DMS53 treated with DMSO at 0.1 percent for 48 hours (cell line): ENCODE measurements around the gene ZNF480.
A peak's percentile ranks its signal among the peaks of the same experiment; 100 is the strongest.
"Not testable (repeated sequence)": the region's sequence is repeated elsewhere in the genome, so short reads cannot be mapped to it uniquely, and the experiment has no call there.

Experiments used
- DNase-seq: peaks from one replicate; lab custom pipeline; 2025; ENCODE audit not compliant: unreplicated experiment; lab: John Stamatoyannopoulos, UW

Gene ZNF480

GRCh38 chr19:52336791-52337381 is 39.9 kb downstream of the ZNF480 start:
- no peak for DNase-seq

GRCh38 chr19:52339022-52339421 is 42.1 kb downstream of the ZNF480 start:
- DNase-seq: not testable (repeated sequence)

- DNase-seq: peak; percentile 38
Observed at GRCh38 chr19:52343548-52343947, 46.6 kb downstream of the ZNF480 start.

- no peak for DNase-seq
Observed at GRCh38 chr19:52345162-52345561, 48.2 kb downstream of the ZNF480 start.

- no peak for DNase-seq
Observed at GRCh38 chr19:52351512-52351911, 54.5 kb downstream of the ZNF480 start.

- DNase-seq: no peak
Observed at GRCh38 chr19:52366414-52366824, 69.5 kb downstream of the ZNF480 start.

- DNase-seq: peak; percentile 81
Observed at GRCh38 chr19:52369559-52370340, 72.8 kb downstream of the ZNF480 start, which contains the start of gene ZNF880. ZNF880 (plus strand) TSS chr19:52369923; CDS start chr19:52369966, 43 bp downstream.

- no peak for DNase-seq
Observed at GRCh38 chr19:52370341-52370710, 73.4 kb downstream of the ZNF480 start.
